Loucy (cell line): Measurements from ENCODE around the gene NDST3.

ENCODE experiments used
- H2AFZ ChIP-seq: fragments of 200-600 bp; sonication (generic); 2 replicates; pipeline ENCODE4 v1.6.0; 2016; ENCODE audit warnings: antibody characterized with exemption, mild to moderate bottlenecking, low read length, moderate library complexity
- H3F3A ChIP-seq: fragments of 200-600 bp; 2 replicates; pipeline ENCODE4 v1.6.0; 2016; ENCODE audit warnings: antibody characterized with exemption, low read depth, mild to moderate bottlenecking
- H3K27me3 ChIP-seq: fragments of 200-600 bp; sonication (generic); 2 replicates; pipeline ENCODE4 v1.6.1; 2014; ENCODE audit warnings: low read length, mild to moderate bottlenecking; ENCODE audit not compliant: insufficient read depth, poor library complexity, severe bottlenecking
- H3K36me3 ChIP-seq: fragments of 200-600 bp; sonication (generic); 2 replicates; pipeline ENCODE4 v1.6.1; 2016; ENCODE audit warnings: low read length; ENCODE audit not compliant: insufficient read depth
- H3K4me1 ChIP-seq: fragments of 200-600 bp; sonication (generic); 2 replicates; pipeline ENCODE4 v1.5.1; 2014; ENCODE audit warnings: low read length, mild to moderate bottlenecking; ENCODE audit not compliant: insufficient read depth, poor library complexity, severe bottlenecking
- H3K4me2 ChIP-seq: fragments of 200-600 bp; sonication (generic); 2 replicates; pipeline ENCODE4 v1.6.0; 2014; ENCODE audit warnings: antibody characterized with exemption, low read length, low read depth, mild to moderate bottlenecking; ENCODE audit not compliant: poor library complexity, severe bottlenecking
- H3K4me3 ChIP-seq: fragments of 200-600 bp; sonication (generic); 2 replicates; pipeline ENCODE4 v1.5.1; 2014; ENCODE audit warnings: low read length, mild to moderate bottlenecking, mixed read lengths; ENCODE audit not compliant: poor library complexity, severe bottlenecking
- H3K79me2 ChIP-seq: fragments of 200-600 bp; sonication (generic); 2 replicates; pipeline ENCODE4 v1.6.1; 2014; ENCODE audit warnings: low read length; ENCODE audit not compliant: insufficient read depth
- H3K9ac ChIP-seq: fragments of 200-600 bp; sonication (generic); 2 replicates; pipeline ENCODE4 v1.6.0; 2014; ENCODE audit warnings: mild to moderate bottlenecking, low read depth, low read length, moderate library complexity; ENCODE audit not compliant: poor library complexity, severe bottlenecking
- H3K9me2 ChIP-seq: fragments of 200-600 bp; sonication (generic); replicated peaks from 2 replicates; pipeline ENCODE4 v1.6.1; 2016; ENCODE audit warnings: low read depth, low read length, mixed read lengths
- H3K9me3 ChIP-seq: fragments of 200-600 bp; sonication (generic); 2 replicates; pipeline ENCODE4 v1.6.1; 2014; ENCODE audit warnings: mild to moderate bottlenecking, antibody characterized with exemption, low read length, low read depth; ENCODE audit not compliant: insufficient read depth
- H4K20me1 ChIP-seq: fragments of 200-600 bp; sonication (generic); 2 replicates; pipeline ENCODE4 v1.6.0; 2014; ENCODE audit warnings: antibody characterized with exemption, low read length, mild to moderate bottlenecking; ENCODE audit not compliant: insufficient read depth, poor library complexity, severe bottlenecking
- CTCF ChIP-seq: fragments of 200-600 bp; sonication (generic); conservative IDR thresholded peaks from 2 replicates; pipeline ENCODE4 v1.5.1; 2014; ENCODE audit warnings: mild to moderate bottlenecking, antibody characterized with exemption, low read length
- EZH2phosphoT487 ChIP-seq: fragments of 200-600 bp; IDR thresholded peaks from 2 replicates; pipeline ENCODE4 v1.6.1; 2018; ENCODE audit warnings: antibody characterized with exemption, mild to moderate bottlenecking, moderate library complexity, borderline replicate concordance

Gene NDST3

GRCh38 chr4:118124997-118125396 is 90.7 kb downstream of the NDST3 start:
- no peak overlapping the region for H3K4me2 ChIP-seq
- no peak for TF ChIP-seq EZH2phosphoT487
- no peak for TF ChIP-seq CTCF
- H3K9me2 ChIP-seq, result no peaks in the 10 kb centered on the region
- H3K4me3 ChIP-seq, result no peak overlapping the region
- H3F3A ChIP-seq, result no peaks in the 10 kb centered on the region
- H3K79me2 ChIP-seq, result no peaks in the 10 kb centered on the region
- H2AFZ ChIP-seq, result no peak overlapping the region
- no peaks in the 10 kb centered on the region for H3K36me3 ChIP-seq
- H3K4me1 ChIP-seq, result no peaks in the 10 kb centered on the region
- no peak overlapping the region for H3K9ac ChIP-seq
- H3K9me3 ChIP-seq, result peaks cover 10% of the 10 kb centered on the region
- H4K20me1 ChIP-seq, result no peaks in the 10 kb centered on the region
- H3K27me3 ChIP-seq, result no peaks in the 10 kb centered on the region

- no peaks in the 10 kb centered on the region for H3K79me2 ChIP-seq
- H3K36me3 ChIP-seq, result no peaks in the 10 kb centered on the region
- H3K9ac ChIP-seq, result no peak overlapping the region
- TF ChIP-seq CTCF (no peak), EZH2phosphoT487 (no peak)
- H2AFZ ChIP-seq, result no peak overlapping the region
- peaks cover 4% of the 10 kb centered on the region for H3K4me1 ChIP-seq
- H3K4me2 ChIP-seq, result no peak overlapping the region
- H4K20me1 ChIP-seq, result no peaks in the 10 kb centered on the region
- no peaks in the 10 kb centered on the region for H3K27me3 ChIP-seq
- H3K9me2 ChIP-seq, result no peaks in the 10 kb centered on the region
- no peaks in the 10 kb centered on the region for H3K9me3 ChIP-seq
- no peaks in the 10 kb centered on the region for H3F3A ChIP-seq
- no peak overlapping the region for H3K4me3 ChIP-seq
These were observed 105.0 kb downstream of the NDST3 start for GRCh38 chr4:118139241-118139640.

GRCh38 chr4:118141240-118141639 is 107.0 kb downstream of the NDST3 start:
- Histone ChIP-seq H3F3A (no peaks in the 10 kb centered on the region), H3K9me2 (no peaks in the 10 kb centered on the region), H3K79me2 (no peaks in the 10 kb centered on the region), H3K9ac (no peak overlapping the region), H3K4me3 (no peak overlapping the region), H3K4me1 (no peaks in the 10 kb centered on the region), H3K27me3 (no peaks in the 10 kb centered on the region), H2AFZ (no peak overlapping the region), H3K9me3 (no peaks in the 10 kb centered on the region), H3K4me2 (no peak overlapping the region), H4K20me1 (no peaks in the 10 kb centered on the region), H3K36me3 (no peaks in the 10 kb centered on the region)
- TF ChIP-seq EZH2phosphoT487 (no peak), CTCF (peak; percentile 44)
